Measurements from ENCODE around the gene DBH.

Gene DBH

DNA sequence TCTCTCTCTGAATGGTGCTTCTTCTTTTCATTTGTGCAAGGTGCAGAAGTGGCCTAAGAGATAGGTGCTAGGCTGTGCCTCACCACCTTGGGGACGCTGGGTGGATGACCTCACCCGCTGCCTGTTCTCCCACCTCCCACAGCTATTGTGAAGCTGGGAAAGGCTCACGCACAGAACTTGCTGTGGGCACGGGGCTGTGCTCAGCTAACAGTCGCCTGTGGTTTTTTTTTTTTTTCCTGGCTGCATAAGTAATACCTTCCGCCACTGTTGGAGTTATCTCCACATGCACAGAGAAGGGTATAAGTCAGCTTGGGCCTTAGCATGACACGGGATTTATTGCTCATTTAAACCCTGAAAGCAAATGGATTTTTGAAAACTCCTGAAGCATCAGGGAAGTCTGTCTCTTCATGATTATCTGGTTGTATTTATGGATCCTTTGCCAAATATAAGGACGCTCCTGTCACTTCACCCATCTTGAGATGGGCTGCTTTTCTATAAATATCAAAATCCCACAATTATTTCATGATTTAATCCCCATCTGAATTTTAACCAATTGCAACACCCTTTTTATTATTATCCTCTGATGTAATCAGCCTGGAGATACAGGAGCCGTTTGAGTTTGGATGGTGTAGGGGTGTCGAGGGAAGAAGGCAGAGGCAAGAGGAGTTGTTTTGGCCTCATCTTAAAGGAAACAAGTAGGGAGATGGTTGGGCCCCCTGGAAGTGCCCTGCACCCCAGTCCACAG, 9.0 kb downstream of the DBH start:
- no peak for FAIRE-seq

DNA sequence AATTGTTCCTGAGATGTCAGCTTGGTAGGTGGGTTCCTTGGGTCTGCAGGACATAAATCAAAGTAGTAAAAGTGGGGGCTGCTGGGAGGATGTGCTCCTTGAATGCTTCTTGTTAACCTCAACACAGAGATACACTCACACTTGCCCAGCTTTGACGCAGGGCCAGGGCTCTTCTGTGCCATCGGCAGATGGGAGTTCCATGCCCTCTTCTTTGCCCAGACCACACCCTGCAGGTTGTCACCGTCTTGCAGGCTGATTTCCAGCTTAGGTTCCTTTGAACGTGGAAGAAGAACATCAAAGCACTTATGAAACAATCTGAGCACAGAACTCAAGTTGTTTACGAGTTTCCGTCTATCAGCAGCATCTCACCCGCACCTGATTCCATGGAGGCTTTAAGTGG, 11.0 kb downstream of the DBH start:
- FAIRE-seq = no peak

DNA sequence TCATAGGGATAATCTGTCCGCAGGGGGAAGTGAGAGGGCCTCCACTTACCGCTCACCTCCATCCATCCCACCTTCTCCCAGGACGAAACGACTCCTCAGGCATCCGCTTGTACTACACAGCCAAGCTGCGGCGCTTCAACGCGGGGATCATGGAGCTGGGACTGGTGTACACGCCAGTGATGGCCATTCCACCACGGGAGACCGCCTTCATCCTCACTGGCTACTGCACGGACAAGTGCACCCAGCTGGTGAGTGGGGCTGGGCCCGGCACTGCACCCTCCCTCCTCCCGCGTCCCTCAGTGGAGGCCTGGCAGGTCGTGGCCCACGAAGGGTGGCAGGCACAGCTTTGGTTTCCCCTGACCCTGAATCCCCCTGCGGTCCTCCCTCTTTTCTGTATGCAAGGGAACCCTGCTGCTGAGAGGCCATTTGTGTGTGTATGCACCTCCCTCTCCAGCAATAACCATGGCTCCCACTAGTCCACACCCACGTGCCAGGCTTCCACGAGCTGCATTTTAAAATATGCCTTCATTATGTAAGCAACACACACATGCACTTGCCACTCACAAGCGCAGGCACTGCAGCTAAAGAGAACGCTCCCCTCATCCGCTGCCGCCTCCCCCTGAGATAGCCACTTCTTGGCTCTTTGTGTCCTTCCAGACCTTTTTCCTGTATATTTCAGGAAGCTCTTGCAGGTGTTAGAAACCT, 11.8 kb downstream of the DBH start:
- FAIRE-seq = no peak

DNA sequence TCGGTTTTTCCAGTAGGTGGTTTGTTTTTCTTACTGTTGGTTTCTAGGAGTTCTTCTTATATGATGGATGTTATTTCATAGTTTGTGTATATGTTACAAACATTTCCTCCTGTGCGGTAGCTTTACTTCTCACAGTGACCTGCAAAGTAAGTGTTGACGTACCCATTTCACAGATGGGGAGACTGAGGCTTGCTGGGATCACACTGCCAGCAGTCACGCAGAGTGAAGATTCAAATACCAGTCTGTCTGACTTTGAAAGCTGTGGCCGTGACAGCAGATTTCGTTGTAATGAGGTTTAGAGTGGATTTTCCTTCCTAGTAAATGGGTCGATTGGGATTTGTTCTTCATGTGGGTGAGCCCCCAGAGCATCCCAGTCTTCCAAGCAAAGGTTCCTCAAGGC, 13.0 kb downstream of the DBH start:
- no peak for FAIRE-seq

DNA sequence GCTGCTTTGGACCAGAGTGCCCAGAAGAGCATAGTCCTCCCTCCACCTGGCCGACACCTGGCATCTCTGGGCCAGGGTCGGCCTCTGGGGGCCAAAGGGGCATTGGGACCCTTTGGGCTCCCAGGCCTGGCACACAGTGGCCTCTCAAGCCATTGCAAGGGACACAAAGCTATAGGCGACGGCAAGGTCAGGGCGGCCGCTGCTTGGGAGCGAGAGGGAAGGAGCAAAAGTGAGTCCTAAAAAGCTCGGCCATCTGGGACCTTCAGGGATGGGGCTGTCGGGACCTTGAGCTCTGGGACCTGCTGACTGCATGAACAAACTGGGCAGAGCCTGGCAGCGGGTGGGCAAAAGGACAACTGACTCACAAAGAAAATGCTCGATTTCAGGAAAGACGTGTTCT, 13.9 kb downstream of the DBH start:
- FAIRE-seq = no peak

DNA sequence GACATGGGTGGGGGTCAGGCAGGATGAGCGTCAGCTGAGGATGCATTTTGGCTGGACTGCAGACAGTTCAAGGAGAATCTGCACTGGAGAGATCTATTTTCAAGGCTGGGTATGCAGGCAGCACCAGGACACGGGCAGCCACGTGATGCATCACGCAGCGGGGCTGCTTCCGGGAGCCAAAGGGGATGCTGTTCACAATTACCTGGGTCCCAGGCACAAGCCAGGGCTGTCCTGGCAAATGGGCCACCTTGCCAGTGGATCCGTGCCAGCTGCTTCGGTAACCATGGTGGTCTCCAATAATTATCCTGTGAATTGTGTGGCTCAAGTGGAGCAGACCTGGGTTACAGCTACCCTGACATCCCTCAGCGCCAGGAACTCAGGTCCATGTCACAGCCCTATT, 17.5 kb downstream of the DBH start:
- FAIRE-seq = no peak

DNA sequence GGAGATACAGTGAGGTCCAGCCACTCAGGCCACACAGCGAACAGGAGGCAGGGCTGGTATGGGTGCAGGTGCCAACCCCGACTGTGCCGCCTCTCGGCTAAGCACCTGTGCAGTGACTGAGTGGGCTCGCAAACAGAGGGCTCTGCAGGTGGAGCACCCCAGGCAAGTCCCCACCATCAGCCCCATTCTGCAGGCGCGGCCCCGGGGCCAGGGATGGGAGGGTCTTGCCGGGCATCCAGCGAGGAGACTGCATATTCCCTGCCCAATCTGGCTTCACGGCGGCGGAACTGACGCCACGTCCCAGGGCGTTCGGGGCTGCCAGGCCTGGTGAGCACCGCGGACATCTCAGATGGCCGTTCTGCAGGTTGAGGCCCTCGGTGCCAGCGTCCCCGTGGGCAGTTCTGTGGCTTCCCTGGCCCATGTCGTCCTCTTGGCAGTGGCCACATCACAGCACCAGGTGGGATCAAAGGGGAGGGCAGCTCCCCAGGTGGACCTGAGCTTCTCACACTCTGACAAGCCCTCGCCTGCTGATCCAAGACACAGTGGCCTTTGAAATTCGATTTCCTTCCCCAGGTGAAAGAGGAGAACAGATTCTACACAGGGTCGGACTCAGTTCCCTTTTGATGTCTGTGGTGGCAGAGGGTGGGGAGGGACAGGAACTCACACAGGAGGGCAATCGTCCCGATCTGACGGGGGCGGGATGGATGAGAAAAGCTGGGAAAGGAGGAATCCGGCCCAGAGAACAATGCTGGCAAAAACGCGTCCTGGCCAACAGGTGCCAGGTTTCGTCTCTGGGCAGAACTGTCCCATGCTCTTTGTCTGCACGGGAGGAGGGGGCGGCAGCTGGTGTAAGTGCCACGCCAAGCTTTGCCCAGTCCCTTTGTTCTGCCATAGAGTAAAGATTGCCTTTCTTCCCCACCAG, 18.8 kb downstream of the DBH start:
- no peak for FAIRE-seq

DNA sequence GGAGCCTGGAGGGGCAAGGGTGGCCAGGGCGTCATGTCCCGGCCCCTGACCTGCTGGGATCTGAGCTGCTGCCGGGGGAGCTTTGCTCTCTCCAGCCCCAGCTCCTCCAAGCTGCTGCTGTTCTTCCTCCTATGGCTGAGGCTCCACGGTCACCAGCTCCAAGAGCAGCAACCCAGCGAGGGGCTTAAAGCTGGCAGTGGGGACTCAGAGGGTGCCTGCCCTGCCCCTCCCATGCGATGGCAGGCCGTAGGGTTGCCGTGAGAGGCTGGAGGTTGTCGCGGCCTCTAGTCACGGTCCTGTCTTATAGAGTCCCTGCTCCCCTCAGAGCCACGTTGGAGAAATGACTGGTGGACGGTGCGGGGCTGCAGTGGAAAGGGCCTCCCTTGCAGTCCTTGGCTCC, 19.5 kb downstream of the DBH start:
- no peak for FAIRE-seq

DNA sequence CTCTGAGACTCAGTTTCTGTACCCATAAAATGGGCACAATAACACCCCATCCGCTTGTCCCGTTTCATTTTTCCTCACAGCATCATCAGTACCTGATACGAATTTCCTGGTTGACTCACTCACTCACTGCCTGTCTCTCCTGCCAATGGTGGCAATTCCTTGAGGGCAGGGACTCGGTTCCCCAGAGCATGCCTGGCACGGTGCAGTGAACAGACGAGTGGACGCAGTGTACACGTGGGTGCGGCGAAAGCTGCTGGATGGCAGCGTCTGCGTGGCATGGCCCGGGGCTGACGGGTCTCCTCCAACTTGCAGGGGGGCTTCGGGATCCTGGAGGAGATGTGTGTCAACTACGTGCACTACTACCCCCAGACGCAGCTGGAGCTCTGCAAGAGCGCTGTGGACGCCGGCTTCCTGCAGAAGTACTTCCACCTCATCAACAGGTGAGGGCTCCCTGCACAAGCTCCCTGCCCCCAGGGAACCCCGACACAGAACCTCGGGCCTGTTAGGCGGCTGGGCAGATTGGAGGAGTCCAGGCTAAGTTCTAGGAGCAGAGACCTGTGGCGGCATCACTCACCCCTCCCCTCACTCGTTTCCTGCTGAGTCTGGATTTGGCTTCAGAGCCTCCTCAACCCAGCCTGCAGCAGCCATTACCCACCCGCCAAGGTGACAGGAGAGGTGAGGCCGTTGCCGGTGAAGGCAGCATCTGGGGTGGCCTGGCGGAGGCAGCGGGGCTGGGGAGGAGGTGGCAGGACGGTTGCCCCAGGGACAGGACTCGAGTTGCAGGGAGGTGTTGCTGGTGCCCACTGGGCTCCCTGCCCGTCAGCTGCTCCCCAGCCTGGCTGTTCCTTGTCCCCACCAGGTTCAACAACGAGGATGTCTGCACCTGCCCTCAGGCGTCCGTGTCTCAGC, 20.3 kb downstream of the DBH start:
- no peak for FAIRE-seq

DNA sequence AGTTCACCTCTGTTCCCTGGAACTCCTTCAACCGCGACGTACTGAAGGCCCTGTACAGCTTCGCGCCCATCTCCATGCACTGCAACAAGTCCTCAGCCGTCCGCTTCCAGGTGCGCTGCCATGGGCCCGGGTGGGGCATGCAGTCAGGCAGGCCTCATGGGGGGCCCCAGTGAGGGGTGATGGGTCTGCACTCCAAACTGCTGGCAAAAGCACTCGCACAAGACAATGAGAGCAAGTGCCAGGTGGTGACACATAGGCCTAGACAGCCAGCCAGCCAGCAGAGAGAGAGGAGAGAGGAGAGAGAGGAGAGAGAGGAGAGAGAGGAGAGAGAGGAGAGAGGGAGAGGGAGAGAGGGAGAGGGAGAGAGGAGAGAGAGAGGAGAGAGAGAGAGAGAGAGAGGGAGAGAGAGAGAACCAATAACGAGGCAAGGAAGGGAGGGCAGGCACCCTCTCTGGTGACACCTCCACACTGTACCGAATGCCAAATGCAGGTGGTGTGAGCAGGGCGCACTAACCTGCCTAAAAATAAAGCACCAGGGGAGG, 21.0 kb downstream of the DBH start:
- FAIRE-seq = no peak

DNA sequence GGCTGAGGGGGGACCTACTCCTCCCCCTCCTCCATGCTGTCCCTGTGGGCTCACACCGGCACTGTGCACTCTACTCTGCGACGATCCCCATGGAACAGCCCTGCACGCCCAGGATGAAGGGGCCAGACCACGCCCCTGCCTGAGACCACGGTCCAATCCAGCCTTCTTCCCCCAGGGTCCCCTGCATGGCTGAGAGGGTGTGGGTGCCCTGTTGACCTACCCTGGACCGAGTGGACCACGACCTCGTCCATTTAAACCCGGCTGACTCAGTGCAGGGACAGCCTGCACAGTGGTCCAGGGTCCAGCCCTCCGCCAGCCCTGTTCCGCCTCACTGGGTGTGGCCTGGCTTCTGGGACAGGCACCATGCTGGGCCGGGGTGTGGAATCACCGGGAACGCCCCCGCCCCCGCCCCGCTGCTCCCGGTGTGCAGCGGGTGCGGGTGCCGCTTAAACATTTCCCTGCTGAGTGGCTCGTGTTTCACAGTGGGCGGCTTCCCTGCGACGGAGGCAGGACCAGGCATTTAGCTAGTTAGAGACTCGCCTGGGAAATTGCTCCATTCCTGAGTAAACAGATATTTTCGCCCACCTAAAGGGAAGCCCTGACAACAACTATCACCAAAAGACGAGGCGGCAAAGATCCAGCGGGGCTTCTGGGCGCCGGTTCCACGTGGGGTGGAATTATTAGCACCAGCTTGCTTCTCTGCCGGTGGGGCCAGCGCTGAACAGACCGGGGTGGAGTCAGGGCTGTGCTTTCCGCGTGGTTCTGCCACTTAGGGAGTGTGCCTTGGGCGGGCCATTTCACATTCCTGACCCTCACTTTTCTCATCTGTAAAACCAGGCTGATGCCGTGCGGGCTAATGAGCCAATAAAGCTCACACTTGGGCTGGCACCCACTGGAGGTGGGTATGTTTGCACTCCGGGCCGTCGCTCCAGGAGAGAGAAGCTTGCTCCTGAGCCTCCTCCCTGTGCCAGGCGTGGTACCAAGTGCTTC, 22.6 kb downstream of the DBH start:
- no peak for FAIRE-seq

DNA sequence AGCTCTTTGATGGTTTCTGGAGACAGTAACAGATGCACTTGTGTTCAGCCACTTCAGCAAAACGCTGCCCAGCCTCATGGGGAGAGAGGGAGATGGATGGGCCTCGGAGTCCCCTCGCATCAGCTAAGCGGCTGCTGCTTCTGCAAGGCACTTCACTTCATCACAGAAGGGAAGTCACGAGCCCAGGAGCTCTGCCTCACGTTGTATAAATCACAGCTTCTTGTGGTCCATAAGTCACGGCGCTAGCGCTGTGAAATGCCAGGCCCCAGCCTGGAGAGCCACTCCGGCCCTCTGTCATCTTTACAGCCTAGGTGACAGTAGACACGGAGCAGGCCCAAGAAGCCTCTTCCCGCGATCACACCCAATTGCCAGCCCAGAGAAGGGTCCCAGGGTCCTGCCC, 23.4 kb downstream of the DBH start:
- FAIRE-seq = no peak

DNA sequence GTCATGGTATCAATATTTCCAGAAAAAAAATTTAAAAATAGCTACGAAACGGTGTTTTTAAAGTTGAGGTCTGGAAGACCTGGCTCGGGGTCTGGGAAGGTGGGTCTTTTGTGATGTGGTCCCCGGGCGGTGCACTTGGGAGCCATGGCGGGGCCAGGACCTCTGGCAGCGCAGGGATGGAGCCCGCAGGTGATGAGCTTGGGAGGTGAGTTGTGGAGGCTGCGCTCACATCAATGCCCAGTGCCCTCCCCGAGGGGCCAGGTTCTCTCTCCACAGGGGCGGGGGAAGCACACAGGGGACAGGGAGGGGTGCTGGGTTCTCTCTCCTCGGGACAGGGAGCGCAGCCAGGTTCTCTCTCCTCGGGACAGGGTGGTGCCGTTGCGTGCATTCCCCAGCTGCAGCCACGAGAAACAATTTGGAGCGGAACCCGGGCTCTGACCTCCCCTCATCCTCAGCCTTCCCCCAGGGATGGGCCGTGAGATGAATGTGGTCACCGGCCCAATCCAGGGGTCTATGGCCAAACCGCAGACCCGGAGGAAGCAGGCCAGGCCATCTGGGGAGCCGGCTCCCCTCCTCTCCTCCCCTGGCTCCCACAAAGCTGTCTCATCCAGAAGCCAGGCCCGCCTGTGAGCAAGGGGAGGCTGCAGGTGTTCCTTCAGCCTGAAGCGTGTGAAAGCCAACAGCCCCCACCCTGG, 25.8 kb downstream of the DBH start:
- no peak for FAIRE-seq

DNA sequence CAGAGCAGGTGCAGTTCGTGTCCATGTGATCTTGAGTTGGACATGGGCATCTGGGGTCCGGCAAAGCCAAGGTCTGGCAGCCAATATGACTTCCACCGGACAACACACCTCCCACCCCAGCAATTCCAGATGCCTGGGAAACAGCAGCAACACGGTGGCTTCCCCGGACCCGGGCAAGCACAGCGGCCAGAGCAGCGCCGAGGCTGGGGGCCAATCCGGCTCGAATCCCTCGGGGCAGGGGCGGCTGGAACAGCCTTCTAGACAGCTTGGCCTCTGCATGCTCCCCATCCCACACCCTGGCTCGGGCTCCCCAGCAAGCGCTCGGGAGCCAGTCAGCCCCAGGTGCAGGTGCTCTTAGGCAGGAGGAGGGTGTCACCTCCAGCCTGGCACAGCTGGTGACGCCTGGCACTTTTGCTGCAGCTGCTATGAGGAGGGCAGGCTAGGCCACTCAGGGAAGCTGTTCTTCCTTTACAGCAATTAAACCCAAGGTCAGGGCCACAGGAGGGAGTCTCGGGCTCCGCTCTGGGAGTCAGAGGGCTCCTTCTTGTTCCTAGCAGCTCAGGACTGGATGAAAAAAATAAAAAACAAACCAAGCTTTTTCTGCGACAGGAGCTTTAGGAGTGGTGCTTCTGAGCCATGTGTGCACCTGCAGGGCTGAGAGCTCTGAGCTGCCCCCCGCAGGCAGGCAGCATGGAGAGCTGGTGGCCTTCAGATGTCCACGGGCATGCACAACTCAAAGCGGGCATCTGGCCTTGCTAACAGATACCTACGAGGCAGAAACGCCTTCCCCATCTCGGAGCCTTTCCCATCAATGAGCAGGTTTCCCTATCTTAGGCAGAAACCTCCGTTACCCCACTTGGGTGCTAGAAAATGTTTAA, 28.2 kb downstream of the DBH start:
- no peak for FAIRE-seq

DNA sequence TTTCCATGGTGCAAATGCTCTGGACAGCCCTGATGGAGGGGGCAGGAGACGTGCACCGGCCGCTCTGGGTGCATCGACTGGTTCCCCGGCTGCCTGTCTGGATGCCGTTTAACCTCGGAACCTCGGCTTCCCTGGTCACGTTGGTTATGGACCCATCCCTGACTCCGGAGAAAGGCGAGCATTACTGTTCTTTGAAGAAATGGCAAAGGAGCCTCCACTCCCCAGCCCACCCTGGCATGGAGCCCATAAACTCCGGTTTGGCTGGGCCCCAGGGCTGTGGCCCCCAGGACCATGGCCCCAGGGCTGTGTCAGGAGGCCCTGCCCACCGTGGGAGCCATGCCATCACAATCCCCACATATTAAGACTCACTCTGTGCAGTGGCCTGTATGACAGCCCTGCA, 28.9 kb downstream of the DBH start:
- no peak for FAIRE-seq

DNA sequence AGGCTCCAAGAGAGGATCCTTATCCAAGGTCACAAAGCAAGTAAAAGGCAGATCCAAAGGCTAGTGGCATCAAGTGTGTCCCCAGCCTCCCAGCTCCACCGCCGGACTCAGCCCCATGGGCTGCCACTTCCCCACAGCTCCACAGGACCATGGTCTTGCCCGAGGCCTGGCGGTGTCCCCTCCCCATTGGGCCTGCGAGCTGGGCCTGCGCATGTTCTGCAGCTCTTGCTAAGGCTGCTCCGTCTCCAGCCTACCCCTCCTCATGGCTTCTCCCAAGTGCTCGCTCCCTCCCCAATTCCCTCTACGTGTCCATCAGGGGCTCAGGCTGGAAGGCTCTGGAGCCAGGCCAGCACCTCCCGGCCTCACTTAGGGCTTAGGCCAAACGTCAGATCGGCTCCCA, 29.4 kb downstream of the DBH start:
- no peak for FAIRE-seq

DNA sequence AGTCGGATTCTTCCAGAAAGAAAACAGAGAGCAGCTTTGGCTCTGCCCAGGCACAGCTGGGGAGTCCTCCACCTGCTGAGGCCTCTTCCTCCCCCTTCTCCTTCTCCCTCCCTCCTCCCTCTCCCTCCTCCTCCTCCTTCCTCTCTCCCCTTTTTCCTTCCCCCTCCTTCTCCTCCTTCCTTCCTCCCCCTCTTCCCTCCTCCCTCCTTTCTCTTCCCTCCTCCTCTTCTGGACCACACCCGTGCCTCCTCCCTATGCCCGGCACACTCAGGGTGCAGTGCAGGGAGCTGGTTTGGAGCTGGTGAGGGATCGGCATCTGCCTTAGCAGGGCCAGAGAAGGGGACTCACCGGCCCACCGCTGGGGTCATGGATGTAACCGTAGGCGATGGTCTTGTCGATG, 30.2 kb downstream of the DBH start:
- no peak for FAIRE-seq

DNA sequence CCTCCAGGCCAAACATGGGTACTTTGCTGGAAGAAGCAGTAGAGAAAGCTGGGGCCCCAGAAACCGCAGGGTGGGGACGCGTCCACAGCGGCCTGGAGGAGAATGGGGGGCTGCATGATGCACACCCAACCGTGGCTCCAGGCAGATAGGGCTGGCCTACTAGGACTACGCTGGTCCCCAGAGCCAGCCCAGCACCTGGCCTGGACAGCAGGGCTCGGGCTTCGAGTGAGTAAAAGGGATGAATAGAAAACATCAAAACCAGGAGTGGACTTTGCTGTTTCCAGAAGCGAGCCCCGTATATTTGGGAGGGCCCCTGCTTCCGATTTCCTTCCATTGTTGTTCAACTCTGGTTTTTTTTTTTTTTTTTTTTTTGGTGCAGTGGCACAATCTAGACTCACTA, 30.7 kb downstream of the DBH start:
- no peak for FAIRE-seq

DNA sequence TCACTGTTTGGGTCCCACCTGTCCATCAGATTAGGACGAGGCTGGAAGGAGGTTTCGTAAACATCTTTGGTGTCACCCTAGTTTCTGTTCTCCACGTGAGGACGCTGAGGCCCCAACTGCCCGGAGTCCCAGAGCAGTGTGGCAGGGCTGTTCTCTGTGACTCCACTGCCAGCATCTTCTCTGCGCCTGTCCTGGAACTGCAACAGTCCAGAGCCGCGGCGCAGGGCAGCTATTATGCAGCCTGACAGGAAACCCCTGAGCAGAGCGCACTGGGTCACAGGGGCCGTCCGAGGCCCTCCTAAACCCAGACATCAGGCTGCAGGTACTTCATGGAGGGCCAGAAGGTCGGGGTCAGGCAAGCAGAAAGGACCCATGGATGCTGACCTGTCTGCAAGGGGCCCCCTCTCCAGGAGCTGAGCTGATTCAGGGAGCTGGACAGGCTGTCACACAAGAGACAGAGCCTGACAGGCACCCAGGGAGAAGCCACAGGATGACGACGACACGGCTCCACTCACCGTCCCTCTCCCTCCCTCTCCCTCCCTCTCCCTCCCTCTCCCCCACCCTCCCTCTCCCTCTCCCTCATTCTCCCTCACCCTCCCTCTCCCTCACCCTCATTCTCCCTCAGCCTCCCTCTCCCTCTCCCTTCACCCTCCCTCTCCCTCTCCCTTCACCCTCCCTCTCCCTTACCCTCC, 31.7 kb downstream of the DBH start:
- no peak for FAIRE-seq

All from A204.1 (cell line).